ENCODE results near the gene ATP9B.

The ATP9B gene

DNA sequence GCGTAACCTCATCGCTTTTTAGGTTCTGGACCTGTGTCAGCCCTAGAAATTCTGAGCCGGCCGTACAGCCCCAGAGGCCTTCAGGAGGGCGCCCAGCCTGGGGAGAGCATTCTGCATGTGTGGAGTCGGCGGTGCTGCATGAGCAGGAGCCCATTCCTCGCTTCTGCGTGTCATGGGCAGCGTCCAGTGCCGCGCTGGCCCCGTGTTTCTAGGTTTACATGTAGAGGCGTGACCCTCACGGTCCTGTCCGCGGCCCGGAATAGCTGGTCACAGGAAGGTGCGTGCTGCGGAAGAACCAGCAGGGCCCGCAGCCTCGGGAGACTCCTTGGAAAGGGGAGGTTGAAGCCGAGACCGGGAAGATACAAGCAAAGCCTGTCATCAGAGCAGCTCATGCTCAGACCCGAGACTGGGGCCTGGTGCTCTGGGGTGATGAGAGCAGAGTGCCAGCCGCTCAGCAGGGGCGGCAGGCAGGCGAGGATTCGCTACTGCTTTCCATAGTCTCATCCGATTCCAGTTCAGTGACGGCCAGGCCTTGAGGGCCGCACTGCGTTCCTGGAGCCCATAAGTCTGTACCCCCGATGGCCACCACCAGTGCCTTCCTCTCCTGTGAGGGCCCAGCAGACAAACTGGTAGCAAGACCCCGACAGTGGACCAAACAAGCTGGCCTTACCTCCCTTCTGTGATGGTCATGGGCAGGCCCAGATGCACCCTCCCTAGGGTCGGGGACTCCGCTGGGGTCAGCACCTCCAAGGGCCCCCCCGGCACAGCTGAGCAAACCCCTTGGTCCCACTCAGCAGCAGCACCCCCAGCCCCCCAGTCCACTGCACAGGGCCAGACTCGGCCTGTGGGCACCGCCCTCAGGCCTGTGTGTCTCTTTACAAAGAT is 311.0 kb downstream of the ATP9B start:
- TF ChIP-seq, protein P1, sequence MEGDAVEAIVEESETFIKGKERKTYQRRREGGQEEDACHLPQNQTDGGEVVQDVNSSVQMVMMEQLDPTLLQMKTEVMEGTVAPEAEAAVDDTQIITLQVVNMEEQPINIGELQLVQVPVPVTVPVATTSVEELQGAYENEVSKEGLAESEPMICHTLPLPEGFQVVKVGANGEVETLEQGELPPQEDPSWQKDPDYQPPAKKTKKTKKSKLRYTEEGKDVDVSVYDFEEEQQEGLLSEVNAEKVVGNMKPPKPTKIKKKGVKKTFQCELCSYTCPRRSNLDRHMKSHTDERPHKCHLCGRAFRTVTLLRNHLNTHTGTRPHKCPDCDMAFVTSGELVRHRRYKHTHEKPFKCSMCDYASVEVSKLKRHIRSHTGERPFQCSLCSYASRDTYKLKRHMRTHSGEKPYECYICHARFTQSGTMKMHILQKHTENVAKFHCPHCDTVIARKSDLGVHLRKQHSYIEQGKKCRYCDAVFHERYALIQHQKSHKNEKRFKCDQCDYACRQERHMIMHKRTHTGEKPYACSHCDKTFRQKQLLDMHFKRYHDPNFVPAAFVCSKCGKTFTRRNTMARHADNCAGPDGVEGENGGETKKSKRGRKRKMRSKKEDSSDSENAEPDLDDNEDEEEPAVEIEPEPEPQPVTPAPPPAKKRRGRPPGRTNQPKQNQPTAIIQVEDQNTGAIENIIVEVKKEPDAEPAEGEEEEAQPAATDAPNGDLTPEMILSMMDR (IDR thresholded peaks at IDR 0.05; ENCODE audit: borderline replicate concordance, control extremely low read depth, extremely low read depth, insufficient read depth, missing control alignments) = no peak
- DNase-seq (ENCODE audit: low spot score) = no peak
- in situ Hi-C loops (cut with MboI; ENCODE audit: low sequenced_read_pairs, unreplicated experiment) = loop anchor here (5.0 to 10.0 kb wide), 2 partner anchors 155 to 262 kb away; no protein-coding TSS in a partner anchor

DNA sequence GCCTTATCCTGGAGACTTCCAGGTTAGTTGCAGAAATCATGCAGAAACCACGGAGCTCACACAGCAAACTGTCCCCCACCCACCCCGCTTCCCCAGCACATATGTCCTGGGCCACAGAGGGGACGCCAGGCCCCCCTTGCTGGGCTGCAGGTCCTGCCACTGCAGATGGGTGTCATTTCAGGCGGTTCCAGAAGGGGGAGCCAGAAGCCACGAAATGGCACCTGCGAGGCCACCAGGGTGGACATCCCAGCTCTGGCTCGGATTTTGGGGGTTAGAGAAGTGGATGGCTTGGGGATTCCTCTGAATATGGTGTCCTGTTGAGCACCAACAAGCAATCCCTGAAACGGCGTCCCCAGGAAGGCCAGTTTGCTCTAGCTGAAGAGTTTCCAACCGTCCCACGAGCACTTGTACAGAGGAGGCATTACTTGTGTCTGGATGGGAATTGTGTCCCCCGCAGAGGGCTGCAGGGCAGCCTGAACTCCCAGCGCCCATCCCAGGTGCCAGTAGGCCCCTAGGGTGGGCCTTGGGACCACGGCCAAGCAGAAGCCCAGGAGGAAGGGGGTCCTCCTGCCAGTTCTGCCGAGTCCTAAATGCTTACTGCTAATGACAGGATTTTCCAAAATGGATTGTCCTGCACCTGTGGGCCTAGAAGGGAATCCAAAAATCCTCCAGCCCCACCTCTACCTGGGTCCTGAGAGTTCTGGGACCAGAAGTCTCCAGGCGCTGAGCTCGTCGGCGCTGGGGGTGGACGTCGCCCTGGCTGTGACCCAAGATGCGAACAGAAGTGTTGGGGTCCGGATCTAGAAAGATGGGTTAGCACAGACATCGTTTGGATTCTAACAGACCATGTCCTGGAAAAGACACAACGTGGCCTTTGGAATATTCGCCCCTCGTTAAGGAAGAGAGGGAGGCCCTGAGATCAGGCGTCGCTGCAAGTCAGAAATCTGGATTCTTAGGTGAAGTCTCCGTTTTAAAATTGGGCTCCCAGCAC is 311.9 kb downstream of the ATP9B start:
- TF ChIP-seq, protein P1 (IDR thresholded peaks at IDR 0.05; ENCODE audit: borderline replicate concordance, control extremely low read depth, extremely low read depth, insufficient read depth, missing control alignments) = peak; percentile 96
- in situ Hi-C loops (cut with MboI; ENCODE audit: low sequenced_read_pairs, unreplicated experiment) = loop anchor here (5.0 kb wide), 1 partner anchor 261 kb away; no protein-coding TSS in a partner anchor
- DNase-seq (ENCODE audit: low spot score) = peak; percentile 88

DNA sequence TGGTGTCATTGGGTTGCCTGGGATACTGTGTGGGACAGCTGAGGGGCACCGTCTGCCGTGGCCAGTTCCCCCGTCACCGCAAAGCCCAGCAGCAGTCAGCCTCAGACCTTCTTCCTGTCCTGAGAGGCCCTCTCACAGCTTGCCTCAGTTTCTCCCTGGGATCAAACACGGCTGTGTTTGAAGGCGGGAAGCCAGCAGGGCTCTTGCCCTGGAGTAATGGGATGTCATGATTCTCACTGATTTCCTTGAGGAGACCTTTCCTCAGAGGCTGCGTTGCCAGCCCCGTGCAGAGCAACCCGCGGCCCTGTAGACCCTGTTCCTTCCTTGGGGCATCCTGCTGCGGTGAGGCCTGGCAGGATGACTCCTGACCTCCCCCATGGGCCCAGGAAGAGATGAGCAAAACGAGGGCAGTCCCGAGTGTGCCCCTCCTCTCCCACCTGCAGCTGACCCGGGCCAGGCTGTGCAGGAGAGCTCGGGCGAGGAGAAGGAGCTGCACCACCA is 312.7 kb downstream of the ATP9B start:
- in situ Hi-C loops (cut with MboI; ENCODE audit: low sequenced_read_pairs, unreplicated experiment) = loop anchor here (5.0 kb wide), 1 partner anchor 260 kb away; no protein-coding TSS in a partner anchor

DNA sequence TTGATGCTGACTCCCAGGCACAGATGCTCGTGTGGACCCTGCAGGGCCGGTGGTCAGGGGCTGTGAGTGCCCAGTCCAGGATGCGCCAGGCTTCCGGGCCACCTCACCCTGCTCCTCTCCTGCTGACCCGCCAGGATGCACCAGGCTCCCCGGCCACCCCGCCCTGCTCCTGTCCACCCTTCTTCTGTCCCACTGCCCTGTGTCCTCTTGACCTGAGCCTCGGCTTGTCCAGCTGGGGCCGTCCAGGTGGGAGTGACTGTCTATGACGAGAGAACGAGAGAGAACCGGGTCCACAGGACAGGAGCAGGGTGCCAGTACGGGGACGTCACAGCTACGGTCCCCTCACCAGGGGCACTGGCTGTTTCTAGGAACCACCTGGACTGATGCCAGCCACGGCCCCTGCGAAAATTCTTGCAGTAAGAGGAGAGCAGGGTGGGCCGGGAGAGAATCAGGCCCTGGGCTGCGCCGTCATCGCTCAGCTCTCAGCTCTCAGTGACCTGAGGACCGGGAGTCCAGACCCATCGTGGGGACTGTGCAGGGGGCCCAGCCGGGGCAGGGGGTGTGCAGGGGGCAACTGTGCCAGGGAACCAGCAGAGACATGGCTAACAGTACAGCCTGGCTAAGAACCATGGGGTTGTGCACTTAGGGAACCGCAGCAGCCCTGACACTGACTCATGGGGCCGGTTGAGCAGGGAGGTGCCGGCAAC is 313.6 kb downstream of the ATP9B start:
- TF ChIP-seq, protein P1 (IDR thresholded peaks at IDR 0.05; ENCODE audit: borderline replicate concordance, control extremely low read depth, extremely low read depth, insufficient read depth, missing control alignments) = no peak
- in situ Hi-C loops (cut with MboI; ENCODE audit: low sequenced_read_pairs, unreplicated experiment) = loop anchor here (5.0 kb wide), 1 partner anchor 259 kb away; no protein-coding TSS in a partner anchor
- DNase-seq (ENCODE audit: low spot score) = no peak

More for the DNA sequence above, 312.7 kb downstream of the ATP9B start:
- TF ChIP-seq, protein P1 (IDR thresholded peaks at IDR 0.05; ENCODE audit: borderline replicate concordance, control extremely low read depth, extremely low read depth, insufficient read depth, missing control alignments) = no peak
- DNase-seq (ENCODE audit: low spot score) = no peak

DNA sequence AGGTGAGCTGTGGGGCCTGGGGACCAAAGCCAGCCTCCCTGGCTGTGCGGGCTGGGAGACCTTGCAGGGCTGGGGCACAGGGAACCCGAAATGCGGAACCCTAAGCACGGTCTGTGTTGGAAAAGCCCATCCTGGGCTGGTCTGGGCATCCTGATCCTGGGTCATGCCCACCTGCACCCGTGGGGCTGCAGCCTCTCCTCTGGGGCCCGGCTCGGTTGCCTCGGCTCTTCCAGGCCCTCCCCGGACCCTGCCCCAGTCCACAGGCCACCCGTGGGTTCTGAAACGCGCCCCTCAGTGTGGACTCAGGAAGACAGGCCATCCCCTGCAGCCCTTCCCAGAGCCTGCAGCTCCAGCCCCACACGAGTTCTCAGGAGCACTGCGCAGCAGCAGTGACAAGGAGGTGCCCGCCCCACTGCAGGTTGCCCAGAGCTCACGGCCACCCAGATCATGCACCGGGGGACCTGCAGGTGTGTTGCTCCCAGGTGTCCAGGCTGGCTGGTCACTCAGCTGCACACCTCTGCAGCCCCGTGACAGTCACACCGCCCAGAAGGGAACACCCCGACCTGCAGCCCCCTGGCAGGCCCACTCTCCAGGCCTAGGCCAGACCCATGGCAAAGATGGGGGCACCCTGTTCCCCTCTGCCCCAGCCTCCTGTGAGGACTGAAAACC is 314.3 kb downstream of the ATP9B start:
- in situ Hi-C loops (cut with MboI; ENCODE audit: low sequenced_read_pairs, unreplicated experiment) = loop anchor here (5.0 kb wide), 1 partner anchor 259 kb away; no protein-coding TSS in a partner anchor
- no peak for DNase-seq (ENCODE audit: low spot score)
- TF ChIP-seq, protein P1 (IDR thresholded peaks at IDR 0.05; ENCODE audit: borderline replicate concordance, control extremely low read depth, extremely low read depth, insufficient read depth, missing control alignments) = no peak

Measured in GM13976 (cell line).